Measurements from ENCODE around the gene PON3.

PON3 gene

DNA sequence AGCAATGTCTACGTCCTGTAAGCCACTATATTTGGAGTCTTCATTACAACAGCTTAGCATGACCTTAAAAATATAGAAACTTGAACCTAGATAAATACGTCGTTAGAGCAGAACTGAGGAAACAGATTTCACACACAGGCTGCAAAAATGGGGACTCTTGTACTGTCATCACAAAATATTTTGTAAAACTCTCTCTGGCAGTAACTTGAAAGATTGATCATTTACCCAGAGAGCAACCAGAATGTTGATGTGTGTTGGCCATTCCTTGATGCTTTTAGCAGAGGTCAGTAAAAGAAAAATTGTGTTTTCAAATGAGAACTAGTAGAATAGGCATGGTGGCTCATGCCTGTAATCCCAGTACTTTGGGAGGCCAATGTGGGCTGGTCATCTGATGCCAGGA, 57.3 kb downstream of the PON3 start:
- no peak for DNase-seq

GRCh38 chr7:95335093-95335492, 61.1 kb downstream of the PON3 start:
- DNase-seq: no peak

- no peak for DNase-seq
Observed at GRCh38 chr7:95334447-95334846, 61.7 kb downstream of the PON3 start.

GRCh38 chr7:95330961-95331337, 65.2 kb downstream of the PON3 start:
- DNase-seq: no peak

DNA sequence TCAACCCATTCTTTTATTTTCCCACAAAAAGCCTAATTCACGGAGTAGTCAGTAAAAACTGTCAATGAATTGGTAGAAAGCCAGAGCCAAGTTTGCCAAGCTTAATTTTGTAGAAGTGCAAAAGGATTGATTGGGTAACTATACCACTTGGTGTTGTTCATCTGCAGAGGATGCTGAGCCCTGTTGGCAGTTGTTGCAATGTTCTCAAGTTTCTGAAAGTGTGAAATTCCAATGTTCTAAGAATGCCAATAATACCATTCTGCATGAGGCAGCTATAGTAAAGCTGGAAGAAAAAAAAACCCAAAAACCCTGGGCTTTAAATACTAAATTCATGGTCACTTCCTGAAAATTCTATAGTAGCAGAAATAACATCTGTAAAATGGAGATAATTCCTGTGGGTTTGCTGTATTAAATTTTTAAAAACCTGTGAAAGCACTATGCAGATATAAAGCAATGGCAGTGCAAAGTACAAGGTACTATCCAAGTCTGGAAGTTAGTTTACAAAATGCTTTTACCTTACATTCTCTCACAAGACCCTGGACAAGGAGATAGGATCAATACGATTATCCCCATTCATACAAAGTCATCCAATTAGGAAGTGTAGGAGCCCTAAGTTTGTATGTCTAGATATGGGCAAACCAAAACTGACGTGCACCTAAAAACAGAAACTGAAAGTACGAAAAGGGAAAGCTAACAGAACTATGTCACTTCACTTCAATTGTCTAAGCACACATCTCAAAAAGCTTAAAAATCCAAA, 65.8 kb downstream of the PON3 start:
- DNase-seq: no peak

- DNase-seq: peak; percentile 42
Observed at GRCh38 chr7:95327356-95327755, 68.8 kb downstream of the PON3 start.

DNA sequence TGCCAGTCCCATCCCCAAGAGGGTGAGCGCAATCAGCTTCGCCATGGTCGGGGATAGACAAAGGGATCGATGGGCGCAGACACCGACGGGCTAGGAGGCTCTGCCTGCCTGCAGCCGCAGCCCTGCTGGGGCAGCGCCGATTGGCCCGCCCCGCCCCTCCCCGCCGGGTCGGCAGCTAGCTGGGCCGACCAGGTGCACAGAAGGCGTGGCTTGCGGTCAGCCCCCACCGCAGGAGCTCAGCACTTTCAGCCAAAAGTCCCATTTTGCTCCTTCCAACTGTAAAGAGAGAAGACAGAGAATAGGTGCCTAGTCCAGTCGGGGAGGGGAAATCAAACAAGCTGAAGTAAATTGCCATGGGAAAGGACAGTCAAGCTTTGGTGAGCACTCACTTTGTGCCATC, 71.7 kb downstream of the PON3 start, which contains the start of gene PON1:
PON1 (minus strand) TSS at position 102 of the 400 bp plus-strand sequence; CDS start at position 45, 57 bp downstream.
- no peak for DNase-seq

GRCh38 chr7:95323410-95324129, 72.6 kb downstream of the PON3 start:
- DNase-seq: no peak

GRCh38 chr7:95322854-95323253, 73.3 kb downstream of the PON3 start:
- DNase-seq: peak; percentile 29

DNA sequence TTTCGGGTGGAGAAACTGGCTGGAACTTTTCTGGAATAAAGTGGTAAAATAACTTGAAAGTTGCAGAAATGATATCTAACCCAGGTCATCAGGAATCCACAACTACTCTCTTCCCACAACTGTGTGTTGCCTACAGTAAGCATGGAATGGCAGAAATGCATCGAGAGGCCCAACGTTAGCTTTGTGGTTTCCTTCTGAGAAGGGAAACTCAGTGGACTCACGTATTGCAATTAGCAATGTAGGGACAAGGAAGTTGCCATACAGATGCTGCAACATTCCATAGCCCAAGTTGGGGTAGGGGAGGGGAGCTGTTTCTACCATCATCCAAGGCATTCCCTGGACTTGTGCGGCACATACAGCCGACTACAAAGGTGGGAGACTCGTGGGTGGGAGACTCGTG, 73.8 kb downstream of the PON3 start:
- DNase-seq: no peak

GRCh38 chr7:95321720-95322119, 74.5 kb downstream of the PON3 start:
- no peak for DNase-seq

- no peak for DNase-seq
Observed at GRCh38 chr7:95320651-95321050, 75.5 kb downstream of the PON3 start.

DNA sequence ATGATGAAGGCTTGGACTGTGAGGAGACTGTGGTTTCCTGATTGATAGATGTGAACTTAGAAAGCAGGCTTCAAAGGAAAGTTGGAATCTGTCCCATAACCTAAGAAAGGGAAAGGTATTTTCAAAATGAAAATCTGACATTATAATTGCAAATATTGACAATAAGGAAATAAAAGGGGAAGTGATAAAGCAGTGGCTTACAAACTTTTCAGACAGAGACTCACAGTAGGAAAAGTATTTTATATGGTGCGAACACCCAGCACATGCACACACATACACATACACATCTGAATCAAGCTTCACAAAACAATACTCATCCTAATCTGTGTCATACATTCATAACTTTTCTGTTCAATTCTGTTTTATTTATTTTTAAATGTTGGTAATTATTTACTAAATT, 76.6 kb downstream of the PON3 start:
- DNase-seq: no peak

- no peak for DNase-seq
Observed at GRCh38 chr7:95318501-95319100, 77.6 kb downstream of the PON3 start.

GRCh38 chr7:95317966-95318365, 78.2 kb downstream of the PON3 start:
- no peak for DNase-seq

DNA sequence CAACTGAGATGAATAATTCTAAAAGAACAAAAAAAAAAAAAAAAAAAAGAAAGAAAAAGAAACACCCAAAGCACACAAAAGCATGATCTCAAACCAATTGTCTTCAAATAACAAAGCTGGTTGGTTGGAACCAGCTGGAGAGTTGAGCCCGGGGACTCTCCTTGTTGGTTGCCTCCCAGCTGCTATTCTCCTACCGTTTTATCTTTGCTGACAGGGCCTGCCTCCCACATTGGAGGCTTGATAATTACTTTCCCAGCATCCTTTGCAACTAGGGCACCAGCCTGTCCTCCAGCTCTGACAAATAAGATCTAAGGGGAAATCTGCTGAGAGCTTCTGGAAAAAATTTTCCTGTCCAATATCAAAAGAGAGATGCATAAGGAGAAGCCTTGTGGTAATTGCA, 78.6 kb downstream of the PON3 start:
- DNase-seq: peak; percentile 7

- DNase-seq: no peak
Observed at GRCh38 chr7:95316588-95316987, 79.6 kb downstream of the PON3 start.

- DNase-seq: no peak
Observed at GRCh38 chr7:95312561-95312960, 83.6 kb downstream of the PON3 start.

DNA sequence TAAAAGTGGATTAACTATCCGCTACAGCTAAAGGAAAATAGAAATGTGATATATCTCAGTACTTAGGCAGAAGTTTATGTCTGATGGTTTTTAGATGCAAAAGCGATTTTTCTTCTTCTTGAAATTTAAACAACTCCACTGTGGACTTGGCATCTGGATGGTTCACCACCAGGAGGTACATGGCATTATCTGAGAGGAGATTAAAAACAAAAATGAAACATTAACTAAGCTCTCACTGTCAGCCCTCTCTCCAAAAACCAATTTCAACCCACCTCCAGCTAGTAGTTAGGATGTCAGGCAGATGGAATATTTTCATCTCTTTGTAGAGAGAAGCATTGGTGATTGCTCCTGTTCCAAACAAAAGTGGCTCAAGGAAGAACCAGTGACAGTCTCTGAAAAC, 84.8 kb downstream of the PON3 start:
- DNase-seq: no peak

DNA sequence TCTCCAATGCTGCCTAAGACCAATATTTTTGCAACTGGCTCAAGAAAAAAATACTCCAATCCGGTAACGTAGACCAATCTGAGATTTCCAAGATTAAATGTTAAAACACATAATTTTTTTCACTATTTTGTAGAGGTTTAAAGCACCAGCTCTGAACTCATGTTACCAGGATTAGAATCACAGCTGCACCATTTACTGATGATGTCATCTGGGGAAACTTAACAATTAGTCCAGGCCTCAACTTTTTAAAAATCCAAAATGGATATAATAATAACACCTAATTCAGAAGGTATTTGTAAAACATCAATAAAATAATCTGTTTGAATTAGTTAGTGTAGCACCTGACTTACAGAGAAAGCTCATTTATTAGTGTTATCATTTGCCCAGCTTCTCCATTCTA, 86.2 kb downstream of the PON3 start:
- no peak for DNase-seq

All from NCI-H82 (cell line).